HepG2 (cell line): ENCODE data around the gene RABGAP1L. TPM values are rescaled to one million over a fixed set of nuclear protein-coding genes. Genes with fewer than 3 reads are reported as not detected.
A peak's percentile ranks its signal among the peaks of the same experiment; 100 is the strongest.

Source experiments
- BCL3 ChIP-seq: sonication (generic); formaldehyde crosslinking; IDR thresholded peaks from 2 replicates; pipeline ENCODE4 v1.5.1; 2020; ENCODE audit warnings: mild to moderate bottlenecking, missing genetic modification reagents, moderate library complexity
- DNMT3B ChIP-seq: conservative IDR thresholded peaks from 2 replicates; pipeline ENCODE4 v1.6.1; 2016; ENCODE audit warnings: missing biosample characterization, control low read depth
- HES4 ChIP-seq: sonication (generic); formaldehyde crosslinking; IDR thresholded peaks from 2 replicates; pipeline ENCODE4 v1.9.0; 2021; ENCODE audit warnings: mild to moderate bottlenecking, missing genetic modification reagents, borderline replicate concordance
- NFIC ChIP-seq: IDR thresholded peaks from 2 replicates; pipeline ENCODE4 v1.6.1; 2012; ENCODE audit warnings: mild to moderate bottlenecking, low read length, inconsistent platforms
- NR0B2 ChIP-seq: sonication (generic); formaldehyde crosslinking; IDR thresholded peaks from 2 replicates; pipeline ENCODE4 v1.4.0; 2020; ENCODE audit warnings: mild to moderate bottlenecking, missing genetic modification reagents
- RAD51 ChIP-seq: fragments of 450-650 bp; IDR thresholded peaks from 2 replicates; pipeline ENCODE4 v1.6.1; 2016; ENCODE audit warnings: borderline replicate concordance
- REST ChIP-seq, 2 experiments: IDR thresholded peaks; 2 replicates each; pipeline ENCODE4 v1.6.1; 2011 to 2012; ENCODE audit warnings: low read length in 2 of 2, borderline replicate concordance in 1 of 2, low read depth in 1 of 2, mild to moderate bottlenecking in 1 of 2, moderate library complexity in 1 of 2
- SIX4 ChIP-seq: sonication (generic); formaldehyde crosslinking; IDR thresholded peaks from 2 replicates; pipeline ENCODE4 v1.4.0; 2020; ENCODE audit warnings: missing genetic modification reagents
- SMAD3 ChIP-seq: sonication (generic); formaldehyde crosslinking; IDR thresholded peaks from 2 replicates; pipeline ENCODE4 v1.4.0; 2020; ENCODE audit warnings: missing genetic modification reagents
- TAF1 ChIP-seq: sonication (generic); formaldehyde crosslinking; IDR thresholded peaks from 2 replicates; pipeline ENCODE4 v1.4.0; 2020; ENCODE audit warnings: missing genetic modification reagents
- TCF7L2 ChIP-seq: IDR thresholded peaks from 2 replicates; pipeline ENCODE4 v1.6.1; 2011; ENCODE audit warnings: mild to moderate bottlenecking, low read depth, low read length, moderate library complexity
- ZC3H4 ChIP-seq: sonication (generic); formaldehyde crosslinking; IDR thresholded peaks from 2 replicates; pipeline ENCODE4 v1.4.0; 2020; ENCODE audit warnings: missing genetic modification reagents, borderline replicate concordance
- ZNF335 ChIP-seq: sonication (generic); formaldehyde crosslinking; IDR thresholded peaks from 2 replicates; pipeline ENCODE4 v1.4.0; 2020; ENCODE audit warnings: missing genetic modification reagents
- ZNF367 ChIP-seq: sonication (generic); formaldehyde crosslinking; IDR thresholded peaks from 2 replicates; pipeline ENCODE4 v1.4.0; 2020; ENCODE audit warnings: missing genetic modification reagents, borderline replicate concordance
- ZNF598 ChIP-seq: sonication (generic); formaldehyde crosslinking; IDR thresholded peaks from 2 replicates; pipeline ENCODE4 v1.5.1; 2020; ENCODE audit warnings: mild to moderate bottlenecking, missing genetic modification reagents, borderline replicate concordance
- ZNF609 ChIP-seq: sonication (generic); formaldehyde crosslinking; IDR thresholded peaks from 2 replicates; pipeline ENCODE4 v1.4.0; 2020; ENCODE audit warnings: mild to moderate bottlenecking, missing genetic modification reagents, borderline replicate concordance
- ZNF737 ChIP-seq: sonication (generic); formaldehyde crosslinking; IDR thresholded peaks from 2 replicates; pipeline ENCODE4 v1.5.0; 2020; ENCODE audit warnings: missing genetic modification reagents, mild to moderate bottlenecking, borderline replicate concordance
- polyA plus RNA-seq, 8 experiments: library from polyadenylated mRNA; depleted of rRNA in 3 of 8; stranded (reverse) in 7 of 8; unstranded in 1 of 8; fragments of >200 nt; fragmentation: Illumina TruSeq in 4 of 8; extraction: Trizol in 4 of 8; gene quantifications; 2 replicates each; pipeline versions ENCODE4 v1.2.1 to v1.2.3, GENCODE V29; 2011 to 2016; ENCODE audit warnings: low read depth in 4 of 8, missing spikeins in 1 of 8, mixed read lengths in 1 of 8; ENCODE audit not compliant: insufficient read depth in 1 of 8
- total RNA-seq, 5 experiments: library from RNA; depleted of rRNA; stranded (reverse); fragments of >200 nt; fragmentation: Illumina TruSeq; extraction: Trizol; gene quantifications; 2 replicates each; pipeline ENCODE4 v1.2.3, GENCODE V29; 2016; ENCODE audit warnings: low read depth in 1 of 5

Gene RABGAP1L
- total and polyA plus RNA-seq, 2 of the 13 experiments (the other 11 are each of a cell fraction or from before 2014, with no cell fraction given), result 7.9 to 22.6 TPM

- 0 out of 2 replicates have a peak, but pooled peaks have one; percentile 73 for TF ChIP-seq BCL3 (CRISPR knock-in tag)
- TF ChIP-seq NFIC, result 0 out of 2 replicates have a peak, but pooled peaks have one; percentile 12
- no peak for TF ChIP-seq TCF7L2
- TF ChIP-seq ZNF598, result 0 out of 2 replicates have a peak, but pooled peaks have one; percentile 25
- peak; percentile 62; the same call in 1 of the 2 replicates for TF ChIP-seq SMAD3 (CRISPR knock-in tag)
- 0 out of 2 replicates have a peak, but pooled peaks have one; percentile 1 for TF ChIP-seq DNMT3B
- 0 out of 2 replicates have a peak, but pooled peaks have one; percentile 38 for TF ChIP-seq NR0B2 (CRISPR knock-in tag)
- no peak; the same call in 1 of the 2 replicates for TF ChIP-seq ZNF737
- peak; percentile 8 for TF ChIP-seq ZC3H4
- TF ChIP-seq ZNF609, result 0 out of 2 replicates have a peak, but pooled peaks have one; percentile 27
- TF ChIP-seq HES4 (CRISPR knock-in tag), result peak; percentile 41; the same call in 1 of the 2 replicates
- TF ChIP-seq RAD51, result peak; percentile 65
- TF ChIP-seq SIX4 (CRISPR knock-in tag), result no peak; the same call in 1 of the 2 replicates
- no peak for TF ChIP-seq ZNF367 (CRISPR knock-in tag)
- TF ChIP-seq ZNF335 (CRISPR knock-in tag), result peak; percentile 15
- peak; percentile 89 for TF ChIP-seq TAF1
- peak in 1 of 2 experiments; percentile 64; a peak in 1 of 4 replicates for TF ChIP-seq REST (IDR thresholded peaks at IDR 0.05; ENCODE audit: borderline replicate concordance in 1 of 2, low read depth in 1 of 2, low read length in 2 of 2)
Measured at GRCh38 chr1:174999216-174999935, 840.1 kb downstream of the RABGAP1L start (continued).
